GM19372 (cell line): ENCODE measurements around the gene RAVER2.
"Not testable (repeated sequence)": the region's sequence is repeated elsewhere in the genome, so short reads cannot be mapped to it uniquely, and the experiment has no call there.

Experiments
- ATAC-seq: cut with Tn5 transposase; IDR thresholded peaks from one replicate; pipeline ENCODE4 v1.9.1; 2021; ENCODE audit warnings: mild to moderate bottlenecking, low read depth, moderate library complexity; ENCODE audit not compliant: unreplicated experiment

RAVER2 gene

GRCh38 chr1:64744492-64745180 lies at the start of gene RAVER2:
Gene RAVER2 (plus strand): TSS chr1:64745075. CDS start chr1:64745173, 98 bp downstream.
- peak; percentile 54 for ATAC-seq

DNA sequence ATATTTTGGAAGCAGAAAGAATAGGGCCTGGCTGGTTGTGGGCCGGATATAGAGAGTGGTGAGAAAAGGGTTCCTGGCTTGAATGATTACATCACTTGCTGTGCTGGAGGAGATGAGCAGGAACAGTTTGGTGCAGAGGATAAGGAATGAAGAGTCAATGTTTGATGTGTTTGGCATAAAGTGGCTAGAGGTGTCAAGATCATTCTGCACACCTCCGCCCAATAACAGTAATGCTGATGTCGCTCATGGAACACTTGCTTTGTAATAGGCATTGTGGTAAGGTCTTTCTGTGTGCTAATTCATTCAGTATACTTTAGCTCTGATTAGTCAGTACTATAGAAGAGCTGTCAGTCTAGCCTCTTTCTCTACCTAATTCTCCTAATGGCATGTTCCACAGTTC lies 48.0 kb upstream of the RAVER2 start:
- no peak for ATAC-seq

DNA sequence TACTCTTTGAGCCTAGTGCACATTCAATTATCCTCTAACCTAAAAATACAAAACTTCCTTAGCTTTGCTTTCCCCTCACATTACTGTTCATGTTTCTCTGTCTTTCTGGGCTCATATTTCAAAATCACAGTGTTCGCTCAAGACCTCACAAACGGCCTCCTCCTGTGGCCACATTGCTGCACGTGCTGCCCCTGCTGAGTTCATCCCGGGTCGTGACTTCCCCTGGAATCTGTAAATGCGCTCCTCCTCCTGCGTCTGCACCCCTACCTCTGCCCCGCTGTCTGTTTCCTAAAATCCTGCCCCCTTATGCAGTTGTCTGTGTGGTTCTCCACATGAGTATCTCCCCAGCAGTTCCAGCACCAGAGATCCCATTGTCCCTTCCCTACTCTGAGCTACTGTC lies 45.5 kb upstream of the RAVER2 start:
- ATAC-seq, result no peak

DNA sequence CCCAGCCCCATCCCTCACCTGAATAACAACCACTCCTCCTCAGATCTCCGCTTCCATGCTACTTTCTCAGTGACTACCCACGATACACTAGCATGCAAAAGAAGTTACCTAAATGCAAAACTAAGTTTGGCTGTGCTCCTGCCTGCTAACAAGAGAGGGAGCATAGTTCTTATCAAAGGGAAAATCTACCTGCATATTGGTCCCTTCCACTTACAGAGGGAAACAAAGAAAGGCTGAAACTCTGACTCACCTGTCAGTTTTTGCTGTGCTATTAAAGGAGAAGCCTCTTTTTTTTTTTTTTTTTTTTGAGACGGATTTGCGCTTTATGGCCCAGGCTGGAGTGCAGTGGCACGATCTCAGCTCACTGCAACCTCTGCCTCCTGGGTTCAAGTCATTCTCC lies 43.8 kb upstream of the RAVER2 start:
- no peak for ATAC-seq

- ATAC-seq, result no peak
These were observed 43.0 kb upstream of the RAVER2 start for GRCh38 chr1:64701886-64702285.

GRCh38 chr1:64702670-64703069 lies 42.2 kb upstream of the RAVER2 start:
- ATAC-seq, result not testable (repeated sequence)

DNA sequence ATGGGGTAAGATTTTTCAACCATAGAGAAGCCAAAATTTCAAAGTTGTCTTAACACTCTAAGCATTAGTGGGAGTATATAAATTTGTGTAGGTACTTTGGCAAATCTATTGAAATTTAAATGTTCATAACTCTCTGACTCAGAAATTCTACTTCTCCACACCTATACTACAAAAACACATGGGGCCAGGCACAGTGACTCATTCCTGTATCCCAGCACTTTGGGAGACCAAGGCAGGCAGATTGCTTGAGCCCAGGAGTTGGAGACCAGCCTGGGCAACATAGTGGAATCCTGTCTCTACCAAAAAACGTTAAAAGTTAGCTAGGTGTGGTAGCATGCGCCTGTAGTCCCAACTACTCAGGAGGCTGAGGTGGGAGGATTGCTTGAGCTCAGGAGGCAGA lies 41.3 kb upstream of the RAVER2 start:
- ATAC-seq, result no peak

DNA sequence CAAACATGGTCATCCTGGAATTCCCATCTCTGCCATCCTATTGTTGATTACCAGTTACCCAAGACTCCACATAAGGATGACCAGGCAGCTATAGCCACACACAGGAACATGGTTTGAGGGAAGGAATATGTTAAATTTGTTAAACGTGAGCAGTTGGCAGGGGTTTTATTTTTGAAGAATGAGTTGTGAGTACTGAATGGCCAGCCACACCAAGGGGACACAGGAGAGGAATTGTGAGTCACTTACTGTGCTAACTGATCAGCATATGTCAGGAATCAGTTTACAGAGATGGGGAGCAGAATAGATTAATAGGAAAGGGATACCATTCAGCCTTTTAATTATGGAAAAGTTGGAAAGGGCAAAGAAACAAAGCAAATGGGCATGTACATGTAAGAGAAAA lies 39.3 kb upstream of the RAVER2 start:
- ATAC-seq, result no peak

GRCh38 chr1:64711266-64711665 lies 33.6 kb upstream of the RAVER2 start:
- no peak for ATAC-seq

DNA sequence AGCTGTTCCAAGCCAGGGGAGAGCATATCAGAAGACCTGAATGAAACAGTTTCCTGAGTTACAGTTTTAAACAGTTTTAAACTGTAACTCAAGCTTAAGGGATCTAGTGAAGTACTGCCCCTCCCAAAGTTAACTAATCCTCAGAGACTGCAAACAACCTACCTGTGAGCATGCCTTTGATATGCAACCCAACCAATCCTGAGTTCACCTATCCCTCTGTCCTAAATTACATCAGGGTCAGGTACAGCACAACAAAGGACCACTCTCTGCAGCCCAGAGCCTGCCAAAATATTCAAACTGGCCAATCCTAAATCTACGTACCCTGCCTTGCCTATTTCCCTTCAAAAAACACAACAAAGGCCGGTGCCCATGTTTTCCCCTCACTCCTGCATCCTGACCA lies 32.8 kb upstream of the RAVER2 start:
- no peak for ATAC-seq

- ATAC-seq, result no peak
These were observed 29.7 kb upstream of the RAVER2 start for GRCh38 chr1:64715186-64715585.

GRCh38 chr1:64721135-64721534 lies 23.7 kb upstream of the RAVER2 start:
- ATAC-seq, result no peak

DNA sequence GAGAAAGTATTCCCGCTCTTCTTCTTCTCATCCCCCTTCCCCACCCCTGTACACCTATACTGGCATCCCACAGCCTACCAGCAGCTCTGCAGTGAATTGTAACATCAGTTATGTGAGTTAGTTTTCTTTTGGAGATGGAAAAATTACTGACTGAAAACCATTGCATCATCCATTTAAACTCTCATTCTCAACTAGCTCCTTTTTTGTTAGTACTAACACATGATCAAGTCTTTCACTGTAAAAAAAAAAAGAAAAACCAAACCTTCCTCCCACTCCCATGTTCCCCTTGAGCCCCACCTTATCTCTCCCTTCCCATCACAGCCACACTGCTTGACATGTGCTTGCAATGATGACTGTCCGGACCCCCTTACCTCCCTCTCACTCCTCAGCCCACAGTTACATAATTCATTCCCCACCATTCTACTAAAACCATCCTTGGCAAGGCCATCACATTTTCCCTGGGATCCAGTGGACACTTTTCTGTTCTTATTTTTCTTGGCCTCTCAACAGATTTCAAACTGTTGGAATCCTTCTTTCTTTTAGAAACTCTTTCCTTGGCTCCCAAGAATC lies 23.2 kb upstream of the RAVER2 start:
- no peak for ATAC-seq

DNA sequence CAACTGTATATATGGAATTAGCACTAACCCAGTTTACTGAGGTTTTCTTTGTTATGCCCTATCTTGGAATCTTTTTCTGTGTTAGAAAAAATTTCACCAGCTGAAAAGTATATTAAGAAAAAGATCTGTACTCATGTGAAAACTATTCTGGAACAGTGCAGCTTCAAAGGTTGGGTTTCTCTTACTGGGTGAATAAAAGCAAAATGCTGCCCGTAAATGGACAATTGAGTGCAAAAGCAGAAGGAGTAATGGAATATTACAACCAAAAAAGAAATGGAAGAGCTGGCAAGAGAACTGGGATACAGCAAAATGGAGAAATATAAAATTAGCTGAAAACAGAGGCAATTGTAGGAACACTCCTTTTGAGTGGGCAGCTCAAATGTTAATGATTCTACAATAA lies 17.0 kb upstream of the RAVER2 start:
- no peak for ATAC-seq

DNA sequence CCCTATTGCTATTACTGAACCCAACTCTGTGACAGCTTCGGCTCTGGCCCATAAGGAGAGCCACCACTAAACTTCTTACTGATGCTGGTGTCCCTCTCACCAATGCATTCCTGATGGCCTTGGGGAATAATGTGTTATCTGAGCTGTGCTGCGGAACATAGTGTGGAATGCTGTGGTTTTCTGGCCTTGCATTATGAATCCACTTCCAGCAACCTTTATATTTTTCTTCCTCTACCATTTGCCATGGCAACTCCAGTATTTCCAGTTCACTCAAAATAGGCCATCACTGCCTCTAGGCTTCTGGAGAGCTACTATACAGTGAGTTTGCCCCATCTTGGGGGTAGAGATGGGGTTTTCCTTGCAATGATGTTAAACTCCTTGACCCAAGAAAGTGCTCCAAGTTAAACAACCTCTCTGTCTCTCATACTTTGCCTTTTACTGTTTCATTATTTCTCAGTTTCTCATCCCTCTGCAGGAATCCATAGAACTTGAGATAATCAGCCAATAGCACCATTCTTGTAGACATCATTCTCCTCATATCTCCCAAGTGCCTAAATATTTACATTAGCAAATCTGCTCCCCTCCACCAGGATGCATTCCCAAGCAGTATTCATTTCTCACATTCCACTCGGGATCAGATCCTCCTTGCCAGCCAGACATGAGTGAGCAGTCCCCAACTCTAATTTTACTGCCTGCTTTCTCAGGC lies 11.1 kb upstream of the RAVER2 start:
- ATAC-seq, result no peak

DNA sequence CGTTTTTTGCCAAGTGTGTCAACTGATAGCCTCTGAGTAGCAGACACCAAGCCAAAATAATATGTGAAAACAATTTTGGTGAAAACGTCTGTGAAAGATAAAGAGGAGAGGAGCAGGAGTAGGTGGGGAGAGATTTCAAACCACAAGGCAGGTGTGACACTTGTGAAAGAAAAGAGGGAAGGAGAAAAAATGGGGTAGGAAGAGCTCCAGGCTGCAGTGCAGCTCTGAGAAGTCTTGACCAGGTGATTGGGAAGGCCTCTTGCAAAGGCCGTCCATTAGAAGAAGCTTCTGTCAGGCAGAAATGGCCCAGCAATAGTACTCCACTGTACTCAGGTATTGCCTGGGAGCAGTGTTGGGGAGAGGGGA lies 10.6 kb upstream of the RAVER2 start:
- ATAC-seq, result no peak

DNA sequence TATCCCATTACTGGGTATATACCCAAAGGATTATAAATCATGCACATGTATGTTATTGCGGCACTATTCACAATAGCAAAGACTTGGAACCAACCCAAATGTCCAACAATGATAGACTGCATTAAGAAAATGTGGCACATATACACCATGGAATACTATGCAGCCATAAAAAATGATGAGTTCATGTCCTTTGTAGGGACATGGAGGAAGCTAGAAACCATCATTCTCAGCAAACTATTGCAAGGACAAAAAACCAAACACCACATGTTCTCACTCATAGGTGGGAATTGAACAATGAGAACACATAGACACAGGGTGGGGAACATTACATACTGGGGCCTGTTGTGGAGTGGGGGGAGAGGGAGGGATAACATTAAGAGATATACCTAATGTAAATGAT lies 4.2 kb upstream of the RAVER2 start:
- ATAC-seq, result not testable (repeated sequence)

- ATAC-seq, result no peak
These were observed 852 bp upstream of the RAVER2 start for GRCh38 chr1:64743954-64744491.

GRCh38 chr1:64745181-64745985 lies 508 bp downstream of the RAVER2 start:
- ATAC-seq, result peak; percentile 27

DNA sequence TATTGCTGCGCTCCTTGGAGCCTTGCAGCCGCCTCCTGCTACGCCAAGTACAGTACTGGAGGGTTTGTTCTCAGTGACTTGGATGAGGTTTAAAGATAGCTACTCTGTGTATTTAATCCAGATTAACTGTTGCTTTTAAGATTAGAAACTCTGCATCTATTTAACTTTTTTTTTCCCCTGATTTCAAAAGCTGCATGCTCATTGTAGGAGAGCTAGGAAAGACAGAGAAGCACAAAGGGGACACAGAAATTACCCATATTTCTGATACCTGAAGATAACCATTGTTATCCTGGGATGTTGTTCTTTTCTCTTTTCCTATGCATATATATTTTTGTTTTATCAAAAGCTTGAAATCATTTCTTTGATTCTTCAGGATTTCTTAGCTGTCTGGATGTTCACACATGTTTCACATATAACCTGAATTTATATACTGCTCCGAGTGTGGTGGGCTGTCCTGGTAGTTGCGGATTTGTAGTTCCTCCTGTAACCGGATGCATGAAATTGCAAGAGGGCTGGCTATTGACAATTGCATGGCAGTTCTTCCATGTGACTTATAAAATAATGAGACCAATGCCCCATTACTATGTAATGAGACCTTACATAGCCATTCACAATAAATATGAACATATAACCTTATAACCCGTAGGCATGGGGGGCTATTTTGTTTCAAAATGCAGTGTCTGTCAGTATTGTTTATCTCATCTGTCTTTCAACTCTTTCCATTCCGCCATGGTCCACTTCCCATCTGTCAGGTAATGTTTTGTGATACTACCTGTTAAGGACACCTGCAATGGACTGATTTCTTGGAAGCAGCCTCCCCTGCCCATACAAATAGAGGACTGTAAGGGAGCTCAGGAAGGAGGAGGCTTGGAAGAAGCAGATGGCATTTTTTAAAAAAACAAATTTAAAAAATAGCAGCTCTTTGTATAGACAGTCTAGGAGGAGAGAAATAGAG lies 1.4 kb downstream of the RAVER2 start:
- ATAC-seq, result no peak
